GM19438 (cell line): Measurements from ENCODE around the gene EIF4A3.

Experiments
- ATAC-seq: cut with Tn5 transposase; IDR thresholded peaks from one replicate; pipeline ENCODE4 v1.9.1; 2021; ENCODE audit warnings: low read depth; ENCODE audit not compliant: unreplicated experiment

The EIF4A3 gene

DNA sequence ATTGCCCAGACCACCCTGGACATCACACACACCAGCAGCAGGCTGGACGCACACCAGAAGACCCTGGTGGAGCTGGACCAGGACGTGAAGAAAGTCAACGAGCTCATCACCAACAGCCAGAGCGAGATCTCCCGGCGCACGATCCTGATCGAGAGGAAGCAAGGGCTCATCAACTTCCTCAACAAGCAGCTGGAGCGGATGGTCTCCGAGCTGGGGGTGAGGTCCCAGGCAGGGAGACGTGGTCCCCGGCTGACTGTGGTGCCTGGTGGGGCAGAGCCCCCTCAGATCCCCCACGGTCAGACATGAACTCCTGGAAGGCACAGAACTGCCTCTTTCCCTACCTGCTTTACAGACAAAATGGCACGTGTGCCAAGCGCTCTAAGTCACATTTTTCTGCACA lies 62.2 kb downstream of the EIF4A3 start:
- no peak for ATAC-seq
